ENCODE measurements around the gene TOMM20.

DNA sequence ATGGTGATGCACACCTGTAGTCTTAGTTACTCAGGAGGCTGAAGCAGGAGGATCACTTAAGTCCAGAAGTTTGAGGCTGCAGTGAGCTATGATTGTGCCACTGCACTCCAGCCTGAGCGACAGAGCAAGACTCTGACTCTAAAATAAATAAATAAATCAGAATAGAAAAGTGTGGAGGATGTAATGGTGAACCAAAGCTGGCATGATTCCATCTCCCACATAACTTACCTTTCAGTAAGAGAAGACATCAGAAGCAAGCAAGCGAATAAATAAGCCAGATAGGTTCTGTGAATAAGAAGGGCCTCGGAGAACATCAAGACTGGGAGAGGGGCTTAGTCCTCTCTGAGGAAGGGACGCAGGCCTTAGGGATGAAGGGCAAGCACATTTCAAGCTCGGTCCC lies 59.5 kb downstream of the TOMM20 start:
- no peak for TF ChIP-seq CTCF (IDR thresholded peaks at IDR 0.05)
- no peak for TF ChIP-seq EZH2 (IDR thresholded peaks at IDR 0.05; ENCODE audit: borderline replicate concordance, insufficient read depth, low read depth, low read length, poor library complexity, severe bottlenecking)

All from B cell (primary cell).